GM13976 (cell line): ENCODE data around the gene MAP4K5.

Experiments used
- DNase-seq: peaks from one replicate; pipeline ENCODE4 v3.0.0; 2012; ENCODE audit warnings: low spot score
- CTCF ChIP-seq: IDR thresholded peaks from 2 replicates; pipeline ENCODE4 v1.5.1; 2012; ENCODE audit warnings: borderline replicate concordance, mild to moderate bottlenecking; ENCODE audit not compliant: insufficient read depth; ENCODE audit errors: extremely low read depth, missing control alignments, control extremely low read depth
- in situ Hi-C: fragments of 300-500 bp; cut with MboI; formaldehyde crosslinking; loops from one replicate; pipeline ENCODE4 v1.12.0; 2022; ENCODE audit warnings: low sequenced_read_pairs, mixed read lengths, inconsistent platforms; ENCODE audit not compliant: unreplicated experiment

Gene MAP4K5

GRCh38 chr14:50462111-50462510, 70.3 kb downstream of the MAP4K5 start:
- in situ Hi-C loops: no loop called here
- no peak for DNase-seq
- TF ChIP-seq CTCF: no peak

- TF ChIP-seq CTCF: no peak
- in situ Hi-C loops: no loop called here
- no peak for DNase-seq
Observed at GRCh38 chr14:50453869-50454268, 78.5 kb downstream of the MAP4K5 start.

GRCh38 chr14:50452979-50453705, 79.2 kb downstream of the MAP4K5 start:
- DNase-seq: no peak
- TF ChIP-seq CTCF: no peak

GRCh38 chr14:50452296-50452695, 80.1 kb downstream of the MAP4K5 start:
- DNase-seq: no peak
- in situ Hi-C loops: no loop called here
- TF ChIP-seq CTCF: no peak

More at GRCh38 chr14:50452979-50453705, 79.2 kb downstream of the MAP4K5 start:
- in situ Hi-C loops: no loop called here

- in situ Hi-C loops: no loop called here
Observed at GRCh38 chr14:50451854-50452253, 80.5 kb downstream of the MAP4K5 start.

GRCh38 chr14:50447461-50447860, 84.9 kb downstream of the MAP4K5 start:
- DNase-seq: no peak
- no peak for TF ChIP-seq CTCF
- in situ Hi-C loops: no loop called here

More at GRCh38 chr14:50451854-50452253, 80.5 kb downstream of the MAP4K5 start:
- TF ChIP-seq CTCF: no peak
- no peak for DNase-seq
